ENCODE measurements around the gene BRME1.

Gene BRME1

GRCh38 chr19:13885826-13886365 is 20.0 kb downstream of the BRME1 start:
- in situ Hi-C loops (cut with HindIII; ENCODE audit: low sequenced_read_pairs), result loop anchor here (5.0 kb wide), 1 partner anchor 191 kb away; no protein-coding TSS in a partner anchor
- no peak for DNase-seq (ENCODE audit: low read depth)
- no peak overlapping the region for H3K4me3 ChIP-seq (ENCODE audit: low read depth, low read length)
- TF ChIP-seq CTCF (IDR thresholded peaks at IDR 0.05; ENCODE audit: low read depth, low read length, missing control alignments), result no peak

- DNase-seq (ENCODE audit: low read depth), result no peak
- H3K4me3 ChIP-seq (ENCODE audit: low read depth, low read length), result no peak overlapping the region
- TF ChIP-seq CTCF (IDR thresholded peaks at IDR 0.05; ENCODE audit: low read depth, low read length, missing control alignments), result no peak
- in situ Hi-C loops (cut with HindIII; ENCODE audit: low sequenced_read_pairs), result loop anchor here (5.0 kb wide), 1 partner anchor 192 kb away; no protein-coding TSS in a partner anchor
Measured at GRCh38 chr19:13884726-13885591, 21.0 kb downstream of the BRME1 start.

GRCh38 chr19:13883516-13884064 is 22.3 kb downstream of the BRME1 start:
- in situ Hi-C loops (cut with HindIII; ENCODE audit: low sequenced_read_pairs), result no loop called here
- no peak overlapping the region for H3K4me3 ChIP-seq (ENCODE audit: low read depth, low read length)
- TF ChIP-seq CTCF (IDR thresholded peaks at IDR 0.05; ENCODE audit: low read depth, low read length, missing control alignments), result no peak
- no peak for DNase-seq (ENCODE audit: low read depth)

- H3K4me3 ChIP-seq (ENCODE audit: low read depth, low read length), result no peak overlapping the region
- DNase-seq (ENCODE audit: low read depth), result no peak
- TF ChIP-seq CTCF (IDR thresholded peaks at IDR 0.05; ENCODE audit: low read depth, low read length, missing control alignments), result no peak
- in situ Hi-C loops (cut with HindIII; ENCODE audit: low sequenced_read_pairs), result no loop called here
Measured at GRCh38 chr19:13882836-13883235, 23.1 kb downstream of the BRME1 start.

- no peak overlapping the region for H3K4me3 ChIP-seq (ENCODE audit: low read depth, low read length)
- DNase-seq (ENCODE audit: low read depth), result no peak
- in situ Hi-C loops (cut with HindIII; ENCODE audit: low sequenced_read_pairs), result no loop called here
- no peak for TF ChIP-seq CTCF (IDR thresholded peaks at IDR 0.05; ENCODE audit: low read depth, low read length, missing control alignments)
Measured at GRCh38 chr19:13882419-13882795, 23.5 kb downstream of the BRME1 start.

- TF ChIP-seq CTCF (IDR thresholded peaks at IDR 0.05; ENCODE audit: low read depth, low read length, missing control alignments), result no peak
- in situ Hi-C loops (cut with HindIII; ENCODE audit: low sequenced_read_pairs), result no loop called here
- DNase-seq (ENCODE audit: low read depth), result peak; percentile 27
- H3K4me3 ChIP-seq (ENCODE audit: low read depth, low read length), result no peak overlapping the region
Measured at GRCh38 chr19:13881692-13882418, 24.1 kb downstream of the BRME1 start.
